ENCODE data around the gene LTBP1.
A peak's percentile ranks its signal among the peaks of the same experiment; 100 is the strongest.

LTBP1 gene

DNA sequence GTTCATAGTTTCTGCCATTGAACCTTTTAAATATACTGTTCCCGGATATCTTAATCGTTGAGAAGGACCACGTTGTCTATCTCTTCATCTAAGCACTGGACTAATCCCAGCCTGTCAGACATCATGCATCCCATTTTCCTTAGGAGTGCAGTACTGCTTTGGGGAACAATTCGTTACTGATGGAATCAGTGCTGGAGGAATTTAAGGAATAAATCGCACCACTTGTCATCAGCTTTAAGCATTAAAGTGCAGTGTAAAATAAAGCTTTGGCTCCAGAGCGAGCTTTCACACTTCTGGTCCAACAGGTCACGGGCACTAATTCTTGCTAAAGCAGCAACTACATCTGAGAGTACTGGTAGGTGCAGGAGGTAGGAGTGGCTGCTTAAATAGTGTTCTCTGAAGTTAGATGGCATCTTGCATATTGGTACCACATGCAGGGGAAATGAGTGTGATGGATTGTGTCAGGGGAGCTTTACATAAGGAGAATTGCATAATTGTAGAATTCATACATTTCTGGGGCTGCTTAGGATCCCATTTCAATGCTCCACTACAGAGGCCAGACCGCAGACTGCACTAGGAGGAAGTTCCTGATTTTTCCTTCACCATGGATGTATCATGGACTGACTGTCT is 424.0 kb downstream of the LTBP1 start:
- TF ChIP-seq, protein P1, sequence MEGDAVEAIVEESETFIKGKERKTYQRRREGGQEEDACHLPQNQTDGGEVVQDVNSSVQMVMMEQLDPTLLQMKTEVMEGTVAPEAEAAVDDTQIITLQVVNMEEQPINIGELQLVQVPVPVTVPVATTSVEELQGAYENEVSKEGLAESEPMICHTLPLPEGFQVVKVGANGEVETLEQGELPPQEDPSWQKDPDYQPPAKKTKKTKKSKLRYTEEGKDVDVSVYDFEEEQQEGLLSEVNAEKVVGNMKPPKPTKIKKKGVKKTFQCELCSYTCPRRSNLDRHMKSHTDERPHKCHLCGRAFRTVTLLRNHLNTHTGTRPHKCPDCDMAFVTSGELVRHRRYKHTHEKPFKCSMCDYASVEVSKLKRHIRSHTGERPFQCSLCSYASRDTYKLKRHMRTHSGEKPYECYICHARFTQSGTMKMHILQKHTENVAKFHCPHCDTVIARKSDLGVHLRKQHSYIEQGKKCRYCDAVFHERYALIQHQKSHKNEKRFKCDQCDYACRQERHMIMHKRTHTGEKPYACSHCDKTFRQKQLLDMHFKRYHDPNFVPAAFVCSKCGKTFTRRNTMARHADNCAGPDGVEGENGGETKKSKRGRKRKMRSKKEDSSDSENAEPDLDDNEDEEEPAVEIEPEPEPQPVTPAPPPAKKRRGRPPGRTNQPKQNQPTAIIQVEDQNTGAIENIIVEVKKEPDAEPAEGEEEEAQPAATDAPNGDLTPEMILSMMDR (conservative IDR thresholded peaks at IDR 0.05; ENCODE audit: low read depth, low read length) = no peak
- DNase-seq (ENCODE audit: low read depth) = no peak
- H3K4me3 ChIP-seq (ENCODE audit: low read length) = no peak overlapping the region

DNA sequence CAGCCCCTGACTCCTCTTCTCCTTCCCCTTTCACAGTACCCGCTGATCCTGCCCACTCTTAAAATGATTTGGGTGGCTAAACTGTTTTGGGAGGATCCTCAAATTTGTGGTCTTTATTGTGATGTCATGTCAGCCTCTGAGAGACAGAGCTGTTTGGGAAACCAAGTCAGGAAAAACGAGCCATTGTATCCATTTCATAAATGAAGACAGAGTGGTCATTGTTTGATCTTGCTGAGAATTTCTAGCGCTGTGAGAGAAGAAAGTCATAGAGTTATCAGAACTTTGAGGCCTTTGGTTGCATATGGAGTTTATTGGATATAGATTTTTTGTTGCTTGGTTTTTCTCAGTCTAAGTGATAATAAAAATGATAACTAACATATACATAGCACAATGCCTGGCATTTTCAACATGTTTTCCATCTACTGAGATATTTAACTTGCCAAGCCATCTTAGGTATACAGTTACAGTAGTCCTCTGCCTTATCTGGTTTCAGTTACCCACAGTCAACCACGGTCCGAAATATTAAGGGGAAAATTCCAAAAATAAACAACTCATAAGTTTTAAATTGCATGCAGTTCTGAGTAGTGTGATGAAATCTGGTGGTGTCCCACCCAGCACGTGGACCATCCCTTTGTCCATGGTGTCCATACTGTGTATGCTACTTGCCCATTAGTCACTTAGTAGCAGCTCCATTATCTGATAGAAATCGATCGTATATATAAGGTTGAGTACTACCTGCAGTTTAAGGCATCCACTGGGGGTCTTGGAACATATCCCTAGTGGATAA is 424.7 kb downstream of the LTBP1 start:
- no peak overlapping the region for H3K4me3 ChIP-seq (ENCODE audit: low read length)
- no peak for DNase-seq (ENCODE audit: low read depth)
- TF ChIP-seq, protein P1 (conservative IDR thresholded peaks at IDR 0.05; ENCODE audit: low read depth, low read length) = no peak

DNA sequence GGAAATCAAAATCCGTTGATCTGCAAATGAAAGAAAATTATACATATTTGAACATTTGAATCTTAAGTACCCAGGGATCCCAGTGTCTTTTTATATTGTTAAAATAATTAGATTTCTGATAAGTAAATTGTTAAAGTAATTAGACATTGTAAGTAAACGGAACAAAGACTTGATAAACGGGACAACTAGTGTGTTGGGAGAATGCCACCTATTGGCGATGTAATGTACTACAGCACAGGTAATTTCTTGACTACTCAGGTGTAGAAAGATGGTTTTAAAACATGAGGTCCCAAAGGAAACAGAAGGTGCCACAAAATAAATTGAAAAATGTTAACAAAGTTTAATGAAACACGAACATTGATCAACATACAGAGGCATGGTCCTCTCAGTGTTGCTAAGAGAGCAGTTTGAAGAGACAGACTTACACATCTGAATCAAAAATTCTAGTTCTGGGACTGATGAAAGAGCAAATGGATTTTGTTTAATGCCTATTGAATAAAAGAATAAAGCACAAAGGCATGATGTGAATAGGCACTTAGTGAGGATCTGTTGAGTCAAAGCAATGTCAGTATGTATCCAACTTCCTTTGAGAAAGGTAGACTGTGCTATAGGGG is 426.3 kb downstream of the LTBP1 start:
- TF ChIP-seq, protein P1 (conservative IDR thresholded peaks at IDR 0.05; ENCODE audit: low read depth, low read length) = peak; percentile 79
- H3K4me3 ChIP-seq (ENCODE audit: low read length) = no peak overlapping the region
- DNase-seq (ENCODE audit: low read depth) = no peak

DNA sequence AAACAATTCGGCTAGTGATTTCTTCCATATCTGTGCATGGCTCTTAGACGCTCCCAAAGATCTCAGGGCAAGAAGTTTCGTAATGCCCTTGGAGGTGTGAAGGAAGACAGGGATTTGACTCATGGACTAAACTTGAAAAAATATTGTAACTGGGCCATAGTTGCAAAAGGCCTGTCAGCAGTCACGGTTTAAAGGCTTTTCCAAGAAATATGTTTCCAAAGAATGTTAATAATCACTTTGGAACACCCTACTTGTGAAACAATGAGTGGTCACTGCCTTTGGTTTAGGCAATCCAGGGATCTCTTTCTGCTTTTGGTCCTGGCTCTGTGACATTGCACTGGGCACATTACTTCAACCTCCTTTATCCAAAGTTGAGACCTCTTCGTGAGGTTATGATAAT is 427.2 kb downstream of the LTBP1 start:
- TF ChIP-seq, protein P1 (conservative IDR thresholded peaks at IDR 0.05; ENCODE audit: low read depth, low read length) = no peak
- no peak overlapping the region for H3K4me3 ChIP-seq (ENCODE audit: low read length)
- DNase-seq (ENCODE audit: low read depth) = no peak

DNA sequence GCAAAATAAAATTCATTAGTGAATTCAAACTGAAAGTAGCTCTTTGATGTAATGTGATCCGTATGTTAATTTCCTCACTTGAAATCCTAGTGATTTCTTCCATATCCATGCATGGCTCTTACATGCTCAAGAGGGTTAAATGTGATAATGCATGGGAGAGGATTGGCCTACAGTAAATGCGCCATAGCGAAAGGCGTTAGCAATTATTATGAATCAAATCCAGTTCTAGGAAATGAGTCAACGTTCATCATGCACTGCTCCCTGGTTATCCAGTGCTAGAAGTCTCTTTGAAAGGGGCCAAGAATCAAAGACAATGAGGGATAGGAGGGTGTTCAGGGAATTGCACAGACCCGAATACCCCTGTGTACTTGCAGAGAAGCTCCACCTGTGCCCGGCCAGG is 428.3 kb downstream of the LTBP1 start:
- DNase-seq (ENCODE audit: low read depth) = no peak
- TF ChIP-seq, protein P1 (conservative IDR thresholded peaks at IDR 0.05; ENCODE audit: low read depth, low read length) = no peak

DNA sequence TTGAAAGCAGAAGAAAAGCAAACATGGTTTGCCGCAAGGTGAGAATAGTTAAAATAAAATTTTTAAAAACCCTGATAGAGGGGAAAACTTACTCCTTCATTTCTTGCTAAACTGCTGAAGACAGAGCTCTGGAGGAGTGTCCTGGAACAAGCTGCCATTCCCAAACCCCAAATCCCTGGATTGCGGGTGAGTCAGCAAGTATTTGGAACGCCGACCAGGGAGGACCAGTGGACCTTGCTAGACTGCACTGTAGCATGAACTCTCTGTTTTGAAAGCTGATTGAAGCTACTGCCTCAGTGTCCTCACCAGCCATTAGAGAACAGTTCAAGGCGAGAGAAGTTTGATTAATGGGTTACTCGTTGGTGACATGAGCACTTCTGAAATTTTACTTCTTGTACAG is 430.3 kb downstream of the LTBP1 start:
- no peak for DNase-seq (ENCODE audit: low read depth)
- TF ChIP-seq, protein P1 (conservative IDR thresholded peaks at IDR 0.05; ENCODE audit: low read depth, low read length) = no peak
- no peak overlapping the region for H3K4me3 ChIP-seq (ENCODE audit: low read length)

More for the DNA sequence above, 428.3 kb downstream of the LTBP1 start:
- H3K4me3 ChIP-seq (ENCODE audit: low read length) = no peak overlapping the region
